SW480 (cell line): ENCODE measurements around the gene UQCC2.

ENCODE experiments used
- DNase-seq: peaks from one replicate; pipeline ENCODE4 v3.0.0-alpha.2; 2016; ENCODE audit warnings: low spot score

The UQCC2 gene

GRCh38 chr6:33725222-33725621, 13.7 kb upstream of the UQCC2 start:
- DNase-seq: no peak

- no peak for DNase-seq
Observed at GRCh38 chr6:33724102-33725023, 12.9 kb upstream of the UQCC2 start.

GRCh38 chr6:33723371-33724085, 12.0 kb upstream of the UQCC2 start:
- no peak for DNase-seq

GRCh38 chr6:33722103-33722623, 10.7 kb upstream of the UQCC2 start:
- DNase-seq: no peak

- no peak for DNase-seq
Observed at GRCh38 chr6:33721508-33721907, 10.0 kb upstream of the UQCC2 start.

GRCh38 chr6:33720998-33721397, 9.5 kb upstream of the UQCC2 start:
- DNase-seq: no peak

- DNase-seq: no peak
Observed at GRCh38 chr6:33719326-33719987, 8.0 kb upstream of the UQCC2 start.

GRCh38 chr6:33718713-33719112, 7.2 kb upstream of the UQCC2 start:
- no peak for DNase-seq

- DNase-seq: no peak
Observed at GRCh38 chr6:33717934-33718455, 6.5 kb upstream of the UQCC2 start.

- no peak for DNase-seq
Observed at GRCh38 chr6:33716890-33717632, 5.6 kb upstream of the UQCC2 start.

GRCh38 chr6:33716379-33716778, 4.9 kb upstream of the UQCC2 start:
- no peak for DNase-seq

- DNase-seq: no peak
Observed at GRCh38 chr6:33714385-33715040, 3.0 kb upstream of the UQCC2 start.

- no peak for DNase-seq
Observed at GRCh38 chr6:33713786-33714185, 2.3 kb upstream of the UQCC2 start.

- DNase-seq: no peak
Observed at GRCh38 chr6:33712914-33713313, 1.4 kb upstream of the UQCC2 start.

GRCh38 chr6:33710296-33711121, 991 bp downstream of the UQCC2 start:
- DNase-seq: no peak

GRCh38 chr6:33709605-33710295, 1.8 kb downstream of the UQCC2 start:
- DNase-seq: no peak

- DNase-seq: no peak
Observed at GRCh38 chr6:33708516-33709204, 2.8 kb downstream of the UQCC2 start.

- no peak for DNase-seq
Observed at GRCh38 chr6:33707771-33708170, 3.7 kb downstream of the UQCC2 start.
